ENCODE data around the gene RPL7L1. TPM values are rescaled to one million over a fixed set of nuclear protein-coding genes. Genes with fewer than 3 reads are reported as not detected.
"Not testable (repeated sequence)": the region's sequence is repeated elsewhere in the genome, so short reads cannot be mapped to it uniquely, and the experiment has no call there.

Gene RPL7L1
- total and polyA plus RNA-seq, 4 donors = 39.3 to 98.7 (median 61.9) TPM

DNA sequence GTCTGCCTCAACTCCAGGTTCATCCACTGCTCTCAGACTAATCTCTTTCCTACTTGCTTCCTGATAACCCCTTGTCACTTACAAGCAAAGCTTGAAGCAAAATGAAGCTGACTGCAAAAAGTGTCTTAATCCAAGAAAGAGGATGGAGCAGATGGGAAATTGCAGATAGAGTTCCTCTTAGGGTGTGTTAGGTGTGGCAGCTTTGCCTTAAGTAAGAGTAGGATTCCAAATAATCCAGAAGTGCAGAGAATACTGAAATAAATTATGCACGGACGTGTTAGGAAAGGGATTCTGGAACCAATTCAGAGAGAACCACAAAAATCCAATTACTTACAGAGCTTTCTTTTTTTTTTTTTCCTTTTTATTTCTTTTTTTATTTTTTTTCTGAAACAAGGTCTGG is 6.1 kb upstream of the RPL7L1 start:
- DNase-seq (no peak), ATAC-seq (ENCODE audit: insufficient read depth, low FRiP score) (no peak)
- Histone ChIP-seq H3K9ac (ENCODE audit: insufficient read depth in 1 of 2, low read length in 2 of 2) (no peak overlapping the region), H3K9me3 (ENCODE audit: control insufficient read depth in 4 of 4, insufficient read depth in 3 of 4, low read length in 3 of 4) (no peaks in the 10 kb centered on the region), H3K4me3 (no peak overlapping the region), H3K36me3 (ENCODE audit: control insufficient read depth in 4 of 4, insufficient read depth in 4 of 4, low read length in 4 of 4) (peaks cover 0 to 2% (median 0%) of the 10 kb centered on the region in 4 donors), H3K4me1 (ENCODE audit: control insufficient read depth in 5 of 5, insufficient read depth in 5 of 5, low read length in 5 of 5) (no peaks in the 10 kb centered on the region), H3K27me3 (ENCODE audit: control insufficient read depth in 3 of 3, insufficient read depth in 3 of 3, low read length in 2 of 3) (no peaks in the 10 kb centered on the region), H3K27ac (ENCODE audit: low read depth in 1 of 2, low read length in 1 of 2) (no peak overlapping the region)
- TF ChIP-seq, protein P1, sequence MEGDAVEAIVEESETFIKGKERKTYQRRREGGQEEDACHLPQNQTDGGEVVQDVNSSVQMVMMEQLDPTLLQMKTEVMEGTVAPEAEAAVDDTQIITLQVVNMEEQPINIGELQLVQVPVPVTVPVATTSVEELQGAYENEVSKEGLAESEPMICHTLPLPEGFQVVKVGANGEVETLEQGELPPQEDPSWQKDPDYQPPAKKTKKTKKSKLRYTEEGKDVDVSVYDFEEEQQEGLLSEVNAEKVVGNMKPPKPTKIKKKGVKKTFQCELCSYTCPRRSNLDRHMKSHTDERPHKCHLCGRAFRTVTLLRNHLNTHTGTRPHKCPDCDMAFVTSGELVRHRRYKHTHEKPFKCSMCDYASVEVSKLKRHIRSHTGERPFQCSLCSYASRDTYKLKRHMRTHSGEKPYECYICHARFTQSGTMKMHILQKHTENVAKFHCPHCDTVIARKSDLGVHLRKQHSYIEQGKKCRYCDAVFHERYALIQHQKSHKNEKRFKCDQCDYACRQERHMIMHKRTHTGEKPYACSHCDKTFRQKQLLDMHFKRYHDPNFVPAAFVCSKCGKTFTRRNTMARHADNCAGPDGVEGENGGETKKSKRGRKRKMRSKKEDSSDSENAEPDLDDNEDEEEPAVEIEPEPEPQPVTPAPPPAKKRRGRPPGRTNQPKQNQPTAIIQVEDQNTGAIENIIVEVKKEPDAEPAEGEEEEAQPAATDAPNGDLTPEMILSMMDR (IDR thresholded peaks at IDR 0.05; ENCODE audit: control extremely low read depth, extremely low read depth) = no peak
- 69 to 81% methylated on average over 2 of the region's 2 CpGs for WGBS, 2 donors

DNA sequence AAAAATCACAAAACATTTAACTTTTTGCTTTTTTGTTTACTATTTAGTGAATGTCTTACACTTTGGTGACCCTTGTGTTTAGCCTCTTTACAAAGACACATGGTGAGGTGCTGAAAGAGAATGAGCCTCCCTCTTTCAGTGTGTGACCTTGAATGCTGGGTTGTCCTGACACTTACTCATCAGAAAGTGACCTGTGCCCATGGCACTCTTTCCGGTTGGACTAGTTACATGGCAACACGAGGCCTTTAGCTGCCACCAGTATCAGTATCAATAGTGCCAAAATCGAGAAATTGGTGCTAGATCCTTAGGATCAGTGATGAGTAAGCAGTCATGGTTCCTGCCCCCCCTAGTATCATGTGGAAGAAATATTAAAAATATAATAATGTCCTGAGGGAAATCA is 1.7 kb upstream of the RPL7L1 start:
- no peak for ATAC-seq (ENCODE audit: insufficient read depth, low FRiP score)
- peaks cover 0 to 4% (median under 1%) of the 10 kb centered on the region in 4 donors for H3K36me3 ChIP-seq (ENCODE audit: control insufficient read depth in 4 of 4, insufficient read depth in 4 of 4, low read length in 4 of 4)
- H3K27me3 ChIP-seq (ENCODE audit: control insufficient read depth in 3 of 3, insufficient read depth in 3 of 3, low read length in 2 of 3) = no peaks in the 10 kb centered on the region
- TF ChIP-seq, protein P1 (IDR thresholded peaks at IDR 0.05; ENCODE audit: control extremely low read depth, extremely low read depth) = no peak
- no peak overlapping the region for H3K27ac ChIP-seq (ENCODE audit: low read depth in 1 of 2, low read length in 1 of 2)
- H3K4me3 ChIP-seq = no peak overlapping the region
- 66 to 89% methylated on average over 3 of the region's 3 CpGs for WGBS, 2 donors
- peaks cover 0 to 9% (median 2%) of the 10 kb centered on the region in 5 donors for H3K4me1 ChIP-seq (ENCODE audit: control insufficient read depth in 5 of 5, insufficient read depth in 5 of 5, low read length in 5 of 5)
- no peak overlapping the region for H3K9ac ChIP-seq (ENCODE audit: insufficient read depth in 1 of 2, low read length in 2 of 2)
- H3K9me3 ChIP-seq (ENCODE audit: control insufficient read depth in 4 of 4, insufficient read depth in 3 of 4, low read length in 3 of 4) = no peaks in the 10 kb centered on the region
- DNase-seq = no peak

DNA sequence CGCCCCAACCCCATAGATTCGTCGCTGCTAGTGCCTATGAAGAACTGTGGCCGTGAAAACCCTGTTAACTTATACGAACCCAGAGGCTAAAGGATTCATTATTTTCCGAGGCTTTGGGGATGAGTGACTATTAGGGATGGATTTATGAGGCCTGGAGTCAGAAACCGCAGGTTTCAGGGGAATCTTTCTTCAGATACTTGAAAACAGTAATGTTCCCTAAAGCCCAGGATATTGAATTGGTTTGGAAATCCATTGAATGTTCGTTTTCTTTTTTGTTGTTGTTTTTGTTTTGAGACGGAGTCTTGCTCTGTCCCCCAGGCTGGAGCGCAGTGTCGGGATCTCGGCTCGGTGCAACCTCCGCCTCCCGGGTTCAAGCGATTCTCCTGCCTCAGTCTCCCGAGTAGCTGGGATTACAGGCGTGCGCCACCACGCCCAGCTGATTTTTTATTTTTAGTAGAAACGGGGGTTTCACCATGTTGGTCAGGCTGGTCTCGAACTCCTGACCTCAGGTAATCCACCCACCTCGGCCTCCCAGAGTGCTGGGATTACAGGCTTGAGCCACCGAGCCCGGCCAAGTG is 913 bp downstream of the RPL7L1 start:
- not testable (repeated sequence) for H3K9me3 ChIP-seq (ENCODE audit: control insufficient read depth in 4 of 4, insufficient read depth in 3 of 4, low read length in 3 of 4); H3K4me1 ChIP-seq (ENCODE audit: control insufficient read depth in 5 of 5, insufficient read depth in 5 of 5, low read length in 5 of 5); DNase-seq; ATAC-seq (ENCODE audit: insufficient read depth, low FRiP score); H3K27me3 ChIP-seq (ENCODE audit: control insufficient read depth in 3 of 3, insufficient read depth in 3 of 3, low read length in 2 of 3)
- Histone ChIP-seq H3K27ac (ENCODE audit: low read depth in 1 of 2, low read length in 1 of 2) (peak overlapping the region; percentile 95 to 96), H3K4me3 (peak overlapping the region; percentile 84), H3K36me3 (ENCODE audit: control insufficient read depth in 4 of 4, insufficient read depth in 4 of 4, low read length in 4 of 4) (peaks cover 17 to 24% (median 23%) of the 10 kb centered on the region in 4 donors), H3K9ac (ENCODE audit: insufficient read depth in 1 of 2, low read length in 2 of 2) (peak overlapping the region; percentile 99)
- 10 to 11% methylated on average over 25 of the region's 25 CpGs for WGBS, 2 donors

DNA sequence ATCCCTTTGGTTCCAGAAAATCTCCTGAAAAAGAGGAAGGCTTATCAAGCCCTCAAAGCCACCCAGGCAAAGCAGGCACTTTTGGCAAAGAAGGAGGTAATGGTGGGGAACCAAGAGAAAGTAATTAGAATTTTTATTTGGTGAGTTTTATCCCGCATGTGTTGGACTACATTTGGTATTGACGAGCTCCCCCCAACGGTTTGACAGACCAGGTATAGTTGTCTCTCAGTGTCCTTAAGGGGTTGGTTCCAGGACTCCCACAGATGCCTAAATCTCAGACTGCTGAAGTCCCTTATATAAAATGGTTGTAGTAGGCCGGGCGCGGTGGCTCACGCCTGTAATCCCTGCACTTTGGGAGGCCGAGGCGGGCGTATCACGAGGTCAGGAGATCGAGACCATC is 1.5 kb downstream of the RPL7L1 start:
- Histone ChIP-seq H3K36me3 (ENCODE audit: control insufficient read depth in 4 of 4, insufficient read depth in 4 of 4, low read length in 4 of 4) (peaks cover 22 to 29% (median 27%) of the 10 kb centered on the region in 4 donors), H3K27ac (ENCODE audit: low read depth in 1 of 2, low read length in 1 of 2) (peak overlapping the region in 1 of 2 donors; percentile 61), H3K9ac (ENCODE audit: insufficient read depth in 1 of 2, low read length in 2 of 2) (peak overlapping the region in 1 of 2 donors; percentile 99)
- 83 to 88% methylated on average over 12 of the region's 12 CpGs for WGBS, 2 donors
- H3K27me3 ChIP-seq (ENCODE audit: control insufficient read depth in 3 of 3, insufficient read depth in 3 of 3, low read length in 2 of 3); H3K9me3 ChIP-seq (ENCODE audit: control insufficient read depth in 4 of 4, insufficient read depth in 3 of 4, low read length in 3 of 4); H3K4me3 ChIP-seq; DNase-seq; H3K4me1 ChIP-seq (ENCODE audit: control insufficient read depth in 5 of 5, insufficient read depth in 5 of 5, low read length in 5 of 5); ATAC-seq (ENCODE audit: insufficient read depth, low FRiP score): not testable (repeated sequence)

All from lung (tissue), 12 donors.